Skeletal muscle tissue (tissue), 4 donors: ENCODE results near the gene KRTAP5-4. TPM values are rescaled to one million over a fixed set of nuclear protein-coding genes. Genes with fewer than 3 reads are reported as not detected.
"Not testable (repeated sequence)": the region's sequence is repeated elsewhere in the genome, so short reads cannot be mapped to it uniquely, and the experiment has no call there.

Source experiments
- H3K27ac ChIP-seq: one replicate; pipeline ENCODE4 v1.7.0; 2013; ENCODE audit warnings: mild to moderate bottlenecking, low read depth, low read length, inconsistent platforms
- H3K27me3 ChIP-seq, 3 donors: one replicate each; pipeline ENCODE4 v1.7.0; 2013; ENCODE audit warnings: low read length in 3 of 3; ENCODE audit not compliant: control insufficient read depth in 3 of 3, insufficient read depth in 3 of 3
- H3K36me3 ChIP-seq, 3 donors: one replicate each; pipeline ENCODE4 v1.7.0; 2013; ENCODE audit warnings: low read length in 3 of 3; ENCODE audit not compliant: control insufficient read depth in 3 of 3, insufficient read depth in 3 of 3
- H3K4me1 ChIP-seq, 3 donors: one replicate each; pipeline ENCODE4 v1.7.0; 2013; ENCODE audit warnings: low read length in 3 of 3, mild to moderate bottlenecking in 3 of 3; ENCODE audit not compliant: control insufficient read depth in 3 of 3, insufficient read depth in 3 of 3
- H3K4me3 ChIP-seq, 3 donors: one replicate each; pipeline ENCODE4 v1.7.0; 2013; ENCODE audit warnings: low read length in 3 of 3
- H3K9ac ChIP-seq, 3 donors: one replicate each; pipeline ENCODE4 v1.7.0; 2013; ENCODE audit warnings: low read length in 3 of 3, mild to moderate bottlenecking in 3 of 3, moderate library complexity in 2 of 3, low read depth in 1 of 3
- H3K9me3 ChIP-seq, 3 donors: one replicate each; pipeline ENCODE4 v1.7.0; 2013; ENCODE audit warnings: low read length in 3 of 3; ENCODE audit not compliant: control insufficient read depth in 3 of 3
- total RNA-seq: library from RNA; depleted of rRNA; stranded (reverse); fragments of >200 nt; gene quantifications from one replicate; pipeline ENCODE4 v1.2.3, GENCODE V29; 2014
- donor health status: Osteomylitis.

KRTAP5-4 gene
- total RNA-seq, 1 donor from 2014 or later: not detected

- H3K27ac ChIP-seq: no peak overlapping the region
- H3K4me3 ChIP-seq: no peak overlapping the region
- peaks cover 0 to 3% (median 0%) of the 10 kb centered on the region in 3 donors for H3K4me1 ChIP-seq
- H3K36me3 ChIP-seq: no peaks in the 10 kb centered on the region
- peaks cover 0 to 16% (median 5%) of the 10 kb centered on the region in 3 donors for H3K27me3 ChIP-seq
- no peaks in the 10 kb centered on the region for H3K9me3 ChIP-seq
- H3K9ac ChIP-seq: no peak overlapping the region
Observed at GRCh38 chr11:1647901-1648652, 26.1 kb upstream of the KRTAP5-4 start.

GRCh38 chr11:1646540-1646939 is 24.6 kb upstream of the KRTAP5-4 start:
- not testable (repeated sequence) for H3K27ac ChIP-seq, H3K4me1 ChIP-seq, H3K4me3 ChIP-seq, H3K9ac ChIP-seq, H3K36me3 ChIP-seq, H3K9me3 ChIP-seq
- H3K27me3 ChIP-seq: peaks cover 0 to 16% (median 6%) of the 10 kb centered on the region in 3 donors

GRCh38 chr11:1645357-1645821 is 23.5 kb upstream of the KRTAP5-4 start:
- Histone ChIP-seq H3K27ac (no peak overlapping the region), H3K9ac (no peak overlapping the region), H3K4me3 (no peak overlapping the region), H3K36me3 (no peaks in the 10 kb centered on the region), H3K9me3 (no peaks in the 10 kb centered on the region), H3K27me3 (peaks cover 1 to 21% (median 6%) of the 10 kb centered on the region in 3 donors), H3K4me1 (no peaks in the 10 kb centered on the region)

- H3K9ac ChIP-seq: no peak overlapping the region
- no peak overlapping the region for H3K4me3 ChIP-seq
- H3K36me3 ChIP-seq: no peaks in the 10 kb centered on the region
- no peak overlapping the region for H3K27ac ChIP-seq
- peaks cover 7 to 27% (median 9%) of the 10 kb centered on the region in 3 donors for H3K27me3 ChIP-seq
- no peaks in the 10 kb centered on the region for H3K9me3 ChIP-seq
- peaks cover 0 to 5% (median 0%) of the 10 kb centered on the region in 3 donors for H3K4me1 ChIP-seq
Observed at GRCh38 chr11:1644601-1645356, 22.8 kb upstream of the KRTAP5-4 start.

- Histone ChIP-seq H3K36me3 (no peaks in the 10 kb centered on the region), H3K4me3 (no peak overlapping the region), H3K9ac (no peak overlapping the region), H3K4me1 (peaks cover 0 to 9% (median 0%) of the 10 kb centered on the region in 3 donors), H3K27ac (no peak overlapping the region), H3K27me3 (peaks cover 14 to 28% (median 17%) of the 10 kb centered on the region in 3 donors), H3K9me3 (no peaks in the 10 kb centered on the region)
Observed at GRCh38 chr11:1643146-1643690, 21.3 kb upstream of the KRTAP5-4 start.

- Histone ChIP-seq H3K9me3 (no peaks in the 10 kb centered on the region), H3K4me1 (peaks cover 0 to 9% (median 0%) of the 10 kb centered on the region in 3 donors), H3K27me3 (peaks cover 14 to 26% (median 17%) of the 10 kb centered on the region in 3 donors)
Observed at GRCh38 chr11:1642288-1643145, 20.6 kb upstream of the KRTAP5-4 start.

GRCh38 chr11:1641096-1641495 is 19.2 kb upstream of the KRTAP5-4 start:
- no peaks in the 10 kb centered on the region for H3K9me3 ChIP-seq
- no peaks in the 10 kb centered on the region for H3K36me3 ChIP-seq
- H3K9ac ChIP-seq: no peak overlapping the region
- peaks cover 14 to 29% (median 19%) of the 10 kb centered on the region in 3 donors for H3K27me3 ChIP-seq
- H3K27ac ChIP-seq: no peak overlapping the region
- peaks cover 0 to 9% (median 0%) of the 10 kb centered on the region in 3 donors for H3K4me1 ChIP-seq
- no peak overlapping the region for H3K4me3 ChIP-seq

More at GRCh38 chr11:1642288-1643145, 20.6 kb upstream of the KRTAP5-4 start:
- Histone ChIP-seq H3K27ac (no peak overlapping the region), H3K4me3 (no peak overlapping the region), H3K9ac (no peak overlapping the region), H3K36me3 (no peaks in the 10 kb centered on the region)

- H3K4me1 ChIP-seq: peaks cover 0 to 9% (median 0%) of the 10 kb centered on the region in 3 donors
- H3K27me3 ChIP-seq: peaks cover 14 to 27% (median 23%) of the 10 kb centered on the region in 3 donors
- no peaks in the 10 kb centered on the region for H3K36me3 ChIP-seq
- H3K4me3 ChIP-seq: no peak overlapping the region
- peak overlapping the region in 1 of 3 donors; percentile 16 for H3K9ac ChIP-seq
- no peak overlapping the region for H3K27ac ChIP-seq
- H3K9me3 ChIP-seq: no peaks in the 10 kb centered on the region
Observed at GRCh38 chr11:1640076-1640946, 18.4 kb upstream of the KRTAP5-4 start.
